ENCODE measurements around the gene RAVER2.

GRCh38 chr1:64750092-64750491, 5.2 kb downstream of the RAVER2 start:
- no peak for TF ChIP-seq EZH2 (IDR thresholded peaks at IDR 0.05; ENCODE audit: borderline replicate concordance, insufficient read depth, low read depth, low read length, poor library complexity, severe bottlenecking)
- TF ChIP-seq CTCF (IDR thresholded peaks at IDR 0.05), result no peak
